Adrenal gland (tissue), 12 donors: ENCODE results near the gene RHEX. TPM values are rescaled to one million over a fixed set of nuclear protein-coding genes. Genes with fewer than 3 reads are reported as not detected.

Experiments
- DNase-seq, 7 donors: peaks; one replicate each; pipeline ENCODE4 v3.0.0-alpha.2; 2019 to 2020
- H3K27ac ChIP-seq, 5 donors: fragments of 200-600 bp; sonication (generic) in 4 of 5; 1 replicate in 3 of 5; 2 replicates in 2 of 5; pipeline versions ENCODE4 v1.5.1 to v1.8.0; 2016 to 2020; ENCODE audit warnings: mild to moderate bottlenecking in 1 of 5
- H3K27me3 ChIP-seq: fragments of 200-600 bp; 2 replicates; pipeline ENCODE4 v1.8.0; 2021
- H3K36me3 ChIP-seq, 2 donors: fragments of 200-600 bp; replicated peaks in 1 of 2; 1 replicate in 1 of 2; 2 replicates in 1 of 2; pipeline versions ENCODE4 v1.5.1 to v1.8.0; 2018 to 2022
- H3K4me1 ChIP-seq, 2 donors: fragments of 200-600 bp; replicated peaks in 1 of 2; 1 replicate in 1 of 2; 2 replicates in 1 of 2; pipeline versions ENCODE4 v1.5.1 to v1.8.0; 2018 to 2021
- H3K4me3 ChIP-seq, 4 donors: fragments of 200-600 bp; sonication (generic) in 3 of 4; one replicate each; pipeline ENCODE4 v1.5.1; 2016 to 2018
- H3K9me3 ChIP-seq, 3 donors: fragments of 200-600 bp; sonication (generic) in 1 of 3; replicated peaks in 1 of 3; 1 replicate in 2 of 3; 2 replicates in 1 of 3; pipeline versions ENCODE4 v1.5.1 to v1.8.0; 2016 to 2021
- POLR2A ChIP-seq, 2 donors: fragments of 450-650 bp; IDR thresholded peaks; one replicate each; pipeline ENCODE4 v1.6.1; 2017; ENCODE audit warnings: antibody characterized with exemption in 2 of 2, mild to moderate bottlenecking in 2 of 2, moderate library complexity in 1 of 2
- WGBS, 4 donors: extraction: QIAGEN DNeasy Blood & Tissue Kit in 2 of 4; methylation state at CpG; one replicate each; pipeline versions ENCODE4 v1.1.5 to v1.1.7; 2013 to 2017; 5-methylcytosine and 5-hydroxymethylcytosine counted together
- intact Hi-C, 2 donors: fragments of 100-400 bp; cut with DNase I; formaldehyde crosslinking; loops; one replicate each; pipeline versions ENCODE4 v1.14.1 to v1.15.0; 2022 to 2023
- polyA plus RNA-seq, 3 donors: library from polyadenylated mRNA; stranded (reverse); fragments of 200-250 nt in 2 of 3; fragments of 350-450 nt in 1 of 3; fragmentation: Illumina TruSeq in 1 of 3; extraction: RNeasy Lipid Tissue Mini Kit (QIAGEN cat#74804) in 1 of 3; gene quantifications; one replicate each; pipeline ENCODE4 v1.2.3, GENCODE V29; 2013 to 2014
- total RNA-seq, 9 donors: library from RNA; depleted of rRNA in 4 of 9; stranded (reverse); fragments of >200 nt in 4 of 9; fragments of 120-200 nt in 1 of 9; fragmentation: NEBNext Ultra II Directional in 1 of 9; extraction: Animal tissue kit (Norgen Biotek cat#: 25700) in 1 of 9; gene quantifications; one replicate each; pipeline versions ENCODE4 v1.1.0 to v1.2.4, GENCODE V29; 2013 to 2023
- TF ChIP-seq, protein P1 (sequence below), 6 experiments: fragments of 450-650 bp in 4 of 6; fragments of 200-600 bp in 2 of 6; sonication (generic) in 1 of 6; IDR thresholded peaks; 1 replicate in 5 of 6; 2 replicates in 1 of 6; pipeline versions ENCODE4 v1.5.1 to v1.8.0; 2016 to 2021; ENCODE audit warnings: antibody characterized with exemption in 6 of 6, mild to moderate bottlenecking in 2 of 6, moderate library complexity in 1 of 6
- donor health status: healthy with polysubstance abuse.
- donor health status: Bipolar disorder and iron deficiency.
- donor health status: DM: yes; HTN: yes; CAD: no.
- donor health status: DM: no; HTN: no; CAD: no.
- donor health status: DM: no; HTN: no; CAD: no.
- donor health status: DM: yes; HTN: yes; CAD: no.

The RHEX gene
- total and polyA plus RNA-seq, 12 donors, result 0.13 to 0.33 (median 0.17) TPM; not detected in 9

- WGBS, 4 donors, result 86 to 95% (median 93%) methylated on average over 3 of the region's 3 CpGs
- TF ChIP-seq, protein P1, sequence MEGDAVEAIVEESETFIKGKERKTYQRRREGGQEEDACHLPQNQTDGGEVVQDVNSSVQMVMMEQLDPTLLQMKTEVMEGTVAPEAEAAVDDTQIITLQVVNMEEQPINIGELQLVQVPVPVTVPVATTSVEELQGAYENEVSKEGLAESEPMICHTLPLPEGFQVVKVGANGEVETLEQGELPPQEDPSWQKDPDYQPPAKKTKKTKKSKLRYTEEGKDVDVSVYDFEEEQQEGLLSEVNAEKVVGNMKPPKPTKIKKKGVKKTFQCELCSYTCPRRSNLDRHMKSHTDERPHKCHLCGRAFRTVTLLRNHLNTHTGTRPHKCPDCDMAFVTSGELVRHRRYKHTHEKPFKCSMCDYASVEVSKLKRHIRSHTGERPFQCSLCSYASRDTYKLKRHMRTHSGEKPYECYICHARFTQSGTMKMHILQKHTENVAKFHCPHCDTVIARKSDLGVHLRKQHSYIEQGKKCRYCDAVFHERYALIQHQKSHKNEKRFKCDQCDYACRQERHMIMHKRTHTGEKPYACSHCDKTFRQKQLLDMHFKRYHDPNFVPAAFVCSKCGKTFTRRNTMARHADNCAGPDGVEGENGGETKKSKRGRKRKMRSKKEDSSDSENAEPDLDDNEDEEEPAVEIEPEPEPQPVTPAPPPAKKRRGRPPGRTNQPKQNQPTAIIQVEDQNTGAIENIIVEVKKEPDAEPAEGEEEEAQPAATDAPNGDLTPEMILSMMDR (IDR thresholded peaks at IDR 0.05), result no peak
- no peak for TF ChIP-seq POLR2A (IDR thresholded peaks at IDR 0.05)
Observed at GRCh38 chr1:206087091-206087490, 34.1 kb downstream of the RHEX start.

DNA sequence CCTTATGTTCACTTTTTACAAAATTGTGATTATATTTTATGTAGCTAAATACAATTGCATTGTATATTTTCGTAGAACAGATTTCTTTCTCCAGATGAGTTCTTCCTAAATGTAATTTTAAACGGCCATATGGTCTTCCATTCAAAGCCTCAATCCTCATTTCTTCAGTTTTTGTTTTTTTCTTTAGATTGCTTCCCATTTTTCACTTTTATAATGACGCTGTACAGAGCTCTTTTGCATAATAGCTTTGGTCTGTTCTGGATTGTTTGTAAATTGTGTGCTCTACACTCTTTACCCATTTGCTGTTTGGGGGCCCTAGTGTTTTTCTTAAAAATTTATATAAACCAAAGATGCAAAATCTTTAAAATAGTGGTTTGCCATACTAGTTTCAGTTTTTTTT lies 36.4 kb downstream of the RHEX start:
- H3K4me3 ChIP-seq, result no peak overlapping the region
- H3K36me3 ChIP-seq, result no peaks in the 10 kb centered on the region
- no peak overlapping the region for H3K27ac ChIP-seq
- WGBS, 4 donors, result 51 to 78% (median 69%) methylated on average over 3 of the region's 3 CpGs
- DNase-seq, result no peak
- TF ChIP-seq POLR2A (IDR thresholded peaks at IDR 0.05), result no peak
- TF ChIP-seq, protein P1 (IDR thresholded peaks at IDR 0.05), result no peak
- intact Hi-C loops, result no loop called here
- H3K4me1 ChIP-seq, result no peaks in the 10 kb centered on the region
- H3K9me3 ChIP-seq, result no peaks in the 10 kb centered on the region
- no peaks in the 10 kb centered on the region for H3K27me3 ChIP-seq

More at GRCh38 chr1:206087091-206087490, 34.1 kb downstream of the RHEX start:
- no peaks in the 10 kb centered on the region for H3K27me3 ChIP-seq
- H3K9me3 ChIP-seq, result no peaks in the 10 kb centered on the region
- no peaks in the 10 kb centered on the region for H3K36me3 ChIP-seq
- no peak for DNase-seq
- H3K27ac ChIP-seq, result no peak overlapping the region
- no peaks in the 10 kb centered on the region for H3K4me1 ChIP-seq
- intact Hi-C loops, result no loop called here
- H3K4me3 ChIP-seq, result no peak overlapping the region

- Histone ChIP-seq H3K4me1 (no peaks in the 10 kb centered on the region), H3K27me3 (no peaks in the 10 kb centered on the region), H3K27ac (no peak overlapping the region), H3K9me3 (no peaks in the 10 kb centered on the region), H3K36me3 (no peaks in the 10 kb centered on the region), H3K4me3 (no peak overlapping the region)
- no peak for TF ChIP-seq POLR2A (IDR thresholded peaks at IDR 0.05)
- TF ChIP-seq, protein P1 (IDR thresholded peaks at IDR 0.05), result no peak
- intact Hi-C loops, result no loop called here
- no peak for DNase-seq
- WGBS, 4 donors, result 57 to 76% (median 58%) methylated on average over 7 of the region's 7 CpGs
Observed at GRCh38 chr1:206094024-206094423, 41.1 kb downstream of the RHEX start.

- H3K4me3 ChIP-seq, result no peak overlapping the region
- intact Hi-C loops, result no loop called here
- 62 to 69% (median 67%) methylated on average over 3 of the region's 3 CpGs for WGBS, 4 donors
- no peaks in the 10 kb centered on the region for H3K4me1 ChIP-seq
- TF ChIP-seq, protein P1 (IDR thresholded peaks at IDR 0.05), result no peak
- TF ChIP-seq POLR2A (IDR thresholded peaks at IDR 0.05), result no peak
- peaks cover 6% of the 10 kb centered on the region for H3K27me3 ChIP-seq
- H3K27ac ChIP-seq, result no peak overlapping the region
- no peaks in the 10 kb centered on the region for H3K9me3 ChIP-seq
- DNase-seq, result no peak
- H3K36me3 ChIP-seq, result no peaks in the 10 kb centered on the region
Observed at GRCh38 chr1:206097381-206097780, 44.4 kb downstream of the RHEX start.
